Neural cell (in vitro differentiated cells): ENCODE data around the gene C1orf74.

Experiments
- EP300 ChIP-seq: fragments of 450-650 bp; conservative IDR thresholded peaks from 2 replicates; pipeline ENCODE4 v1.6.1; 2014; ENCODE audit warnings: antibody characterized with exemption, mild to moderate bottlenecking, moderate library complexity; ENCODE audit not compliant: poor library complexity, severe bottlenecking
- EZH2 ChIP-seq: fragments of 200-600, 300-800 bp; shearing (Covaris generic), sonication (generic); IDR thresholded peaks from 2 replicates; pipeline ENCODE4 v1.6.1; 2014; ENCODE audit warnings: antibody characterized with exemption, low read length, borderline replicate concordance, mild to moderate bottlenecking; ENCODE audit not compliant: insufficient read depth, poor library complexity, severe bottlenecking
- MXI1 ChIP-seq: fragments of 450-650 bp; conservative IDR thresholded peaks from 2 replicates; pipeline ENCODE4 v1.6.1; 2014; ENCODE audit warnings: antibody characterized with exemption, mild to moderate bottlenecking; ENCODE audit not compliant: poor library complexity, severe bottlenecking
- POLR2AphosphoS5 ChIP-seq: IDR thresholded peaks from 2 replicates; pipeline ENCODE4 v1.6.1; 2012
- RAD21 ChIP-seq: fragments of 450-650 bp; conservative IDR thresholded peaks from 2 replicates; pipeline ENCODE4 v1.6.1; 2014; ENCODE audit warnings: antibody characterized with exemption, mild to moderate bottlenecking, moderate library complexity
- SMC3 ChIP-seq: fragments of 450-650 bp; conservative IDR thresholded peaks from 2 replicates; pipeline ENCODE4 v1.6.1; 2014; ENCODE audit warnings: antibody characterized with exemption, mild to moderate bottlenecking, moderate library complexity; ENCODE audit not compliant: poor library complexity
- TAF1 ChIP-seq: IDR thresholded peaks from 2 replicates; pipeline ENCODE4 v1.6.1; 2012; ENCODE audit warnings: low read depth
- TF ChIP-seq, protein P1 (sequence below): fragments of 450-650 bp; IDR thresholded peaks from 2 replicates; pipeline ENCODE4 v1.5.1; 2014; ENCODE audit warnings: antibody characterized with exemption, mild to moderate bottlenecking, moderate library complexity; ENCODE audit not compliant: poor library complexity, severe bottlenecking
- TF ChIP-seq, protein P2 (sequence below): IDR thresholded peaks from 2 replicates; pipeline ENCODE4 v1.6.1; 2012; ENCODE audit warnings: borderline replicate concordance

DNA sequence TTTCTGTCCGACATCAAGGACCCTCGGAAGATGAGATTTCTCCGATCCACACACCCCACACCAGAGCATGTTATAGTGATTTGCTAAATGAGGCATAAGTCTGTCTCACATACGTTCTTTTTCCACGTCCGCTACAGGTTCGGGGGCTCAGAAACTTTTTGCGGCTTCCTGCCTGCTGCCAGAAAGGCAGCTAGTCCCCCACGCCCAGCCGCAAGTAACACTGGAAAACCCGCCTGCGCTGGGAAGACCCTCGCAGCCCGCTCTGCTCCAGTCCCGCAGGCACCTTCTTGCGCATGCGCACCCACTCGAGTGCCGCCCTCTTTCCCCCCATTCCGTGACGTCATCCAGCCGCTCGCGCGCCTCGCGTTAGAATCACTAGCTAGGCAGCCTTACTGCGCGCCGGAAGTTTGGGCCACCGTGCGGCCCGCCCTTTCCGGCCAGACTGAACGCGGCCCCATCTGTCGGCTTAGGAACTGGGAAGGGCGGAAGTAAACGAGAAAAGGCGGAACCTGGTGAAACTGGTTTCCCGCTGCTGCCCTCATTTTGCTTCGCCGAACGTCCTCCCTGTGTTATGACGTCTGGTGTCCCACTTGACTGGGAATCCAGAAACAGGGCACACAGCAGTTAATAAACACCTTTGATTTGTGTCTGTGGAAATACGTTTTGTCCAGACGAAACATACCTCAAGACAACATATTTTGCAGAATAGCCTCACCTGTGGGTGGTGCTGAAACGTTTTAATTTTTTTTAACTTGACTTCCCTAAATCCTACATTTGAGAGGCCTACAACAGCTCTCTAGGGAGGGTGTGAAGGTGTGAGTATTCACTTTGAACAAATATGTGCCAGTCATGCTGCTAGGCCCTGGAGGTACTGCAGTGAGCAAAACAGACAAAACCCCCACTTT lies at the start of gene C1orf74:
- TF ChIP-seq, protein P1, sequence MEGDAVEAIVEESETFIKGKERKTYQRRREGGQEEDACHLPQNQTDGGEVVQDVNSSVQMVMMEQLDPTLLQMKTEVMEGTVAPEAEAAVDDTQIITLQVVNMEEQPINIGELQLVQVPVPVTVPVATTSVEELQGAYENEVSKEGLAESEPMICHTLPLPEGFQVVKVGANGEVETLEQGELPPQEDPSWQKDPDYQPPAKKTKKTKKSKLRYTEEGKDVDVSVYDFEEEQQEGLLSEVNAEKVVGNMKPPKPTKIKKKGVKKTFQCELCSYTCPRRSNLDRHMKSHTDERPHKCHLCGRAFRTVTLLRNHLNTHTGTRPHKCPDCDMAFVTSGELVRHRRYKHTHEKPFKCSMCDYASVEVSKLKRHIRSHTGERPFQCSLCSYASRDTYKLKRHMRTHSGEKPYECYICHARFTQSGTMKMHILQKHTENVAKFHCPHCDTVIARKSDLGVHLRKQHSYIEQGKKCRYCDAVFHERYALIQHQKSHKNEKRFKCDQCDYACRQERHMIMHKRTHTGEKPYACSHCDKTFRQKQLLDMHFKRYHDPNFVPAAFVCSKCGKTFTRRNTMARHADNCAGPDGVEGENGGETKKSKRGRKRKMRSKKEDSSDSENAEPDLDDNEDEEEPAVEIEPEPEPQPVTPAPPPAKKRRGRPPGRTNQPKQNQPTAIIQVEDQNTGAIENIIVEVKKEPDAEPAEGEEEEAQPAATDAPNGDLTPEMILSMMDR: no peak
- peak; percentile 93 for TF ChIP-seq POLR2AphosphoS5
- peak; percentile 59 for TF ChIP-seq TAF1
- TF ChIP-seq EP300: peak; percentile 67
- no peak for TF ChIP-seq EZH2
- TF ChIP-seq SMC3: peak; percentile 37
- TF ChIP-seq MXI1: peak; percentile 88
- TF ChIP-seq, protein P2, sequence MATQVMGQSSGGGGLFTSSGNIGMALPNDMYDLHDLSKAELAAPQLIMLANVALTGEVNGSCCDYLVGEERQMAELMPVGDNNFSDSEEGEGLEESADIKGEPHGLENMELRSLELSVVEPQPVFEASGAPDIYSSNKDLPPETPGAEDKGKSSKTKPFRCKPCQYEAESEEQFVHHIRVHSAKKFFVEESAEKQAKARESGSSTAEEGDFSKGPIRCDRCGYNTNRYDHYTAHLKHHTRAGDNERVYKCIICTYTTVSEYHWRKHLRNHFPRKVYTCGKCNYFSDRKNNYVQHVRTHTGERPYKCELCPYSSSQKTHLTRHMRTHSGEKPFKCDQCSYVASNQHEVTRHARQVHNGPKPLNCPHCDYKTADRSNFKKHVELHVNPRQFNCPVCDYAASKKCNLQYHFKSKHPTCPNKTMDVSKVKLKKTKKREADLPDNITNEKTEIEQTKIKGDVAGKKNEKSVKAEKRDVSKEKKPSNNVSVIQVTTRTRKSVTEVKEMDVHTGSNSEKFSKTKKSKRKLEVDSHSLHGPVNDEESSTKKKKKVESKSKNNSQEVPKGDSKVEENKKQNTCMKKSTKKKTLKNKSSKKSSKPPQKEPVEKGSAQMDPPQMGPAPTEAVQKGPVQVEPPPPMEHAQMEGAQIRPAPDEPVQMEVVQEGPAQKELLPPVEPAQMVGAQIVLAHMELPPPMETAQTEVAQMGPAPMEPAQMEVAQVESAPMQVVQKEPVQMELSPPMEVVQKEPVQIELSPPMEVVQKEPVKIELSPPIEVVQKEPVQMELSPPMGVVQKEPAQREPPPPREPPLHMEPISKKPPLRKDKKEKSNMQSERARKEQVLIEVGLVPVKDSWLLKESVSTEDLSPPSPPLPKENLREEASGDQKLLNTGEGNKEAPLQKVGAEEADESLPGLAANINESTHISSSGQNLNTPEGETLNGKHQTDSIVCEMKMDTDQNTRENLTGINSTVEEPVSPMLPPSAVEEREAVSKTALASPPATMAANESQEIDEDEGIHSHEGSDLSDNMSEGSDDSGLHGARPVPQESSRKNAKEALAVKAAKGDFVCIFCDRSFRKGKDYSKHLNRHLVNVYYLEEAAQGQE: peak; percentile 72
- peak; percentile 49 for TF ChIP-seq RAD21
